NCI-H1694 treated with DMSO at 0.1 percent for 48 hours (cell line): Measurements from ENCODE around the gene ROS1.
"Not testable (repeated sequence)": the region's sequence is repeated elsewhere in the genome, so short reads cannot be mapped to it uniquely, and the experiment has no call there.

Source experiments
- DNase-seq: peaks from one replicate; lab custom pipeline; 2025; lab: John Stamatoyannopoulos, UW

ROS1 gene

DNA sequence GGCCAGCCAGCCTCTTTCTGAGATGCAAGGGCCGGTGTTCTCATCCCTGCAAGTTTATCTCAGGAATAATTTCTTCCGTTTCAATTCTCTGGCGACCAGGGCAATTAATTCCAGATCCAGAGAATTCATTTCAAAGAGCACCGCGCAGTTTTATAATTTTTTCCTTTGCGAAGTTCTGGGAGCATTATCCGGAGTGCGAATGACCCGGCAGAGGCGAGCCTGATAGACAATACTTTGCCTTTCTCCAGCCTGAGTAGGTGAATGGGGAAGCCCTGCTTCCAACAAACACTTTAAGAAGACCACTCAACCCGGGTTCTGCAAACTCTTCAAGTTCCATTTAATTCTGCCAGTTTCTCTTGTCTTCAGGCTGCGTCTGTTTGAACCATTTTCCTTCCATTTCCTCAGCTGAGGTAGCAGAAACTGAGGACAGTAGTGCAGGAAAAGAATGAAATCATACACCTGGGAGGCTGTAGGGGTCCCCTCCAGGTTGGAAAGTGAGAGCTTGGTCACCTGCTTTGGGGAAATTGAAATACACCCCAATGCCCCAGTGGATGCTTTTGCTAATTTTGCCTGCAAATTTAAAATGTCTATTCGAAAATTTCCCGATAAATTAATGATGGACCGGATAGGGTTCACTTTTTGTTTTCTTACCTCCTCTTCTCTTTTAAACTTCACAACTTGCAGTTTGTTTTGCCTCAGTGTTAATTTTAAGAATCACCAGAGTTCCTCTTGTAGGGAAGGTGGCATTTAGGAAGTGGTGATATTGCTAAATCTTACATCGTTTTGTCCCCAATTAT lies 159.3 kb downstream of the ROS1 start:
- no peak for DNase-seq

DNA sequence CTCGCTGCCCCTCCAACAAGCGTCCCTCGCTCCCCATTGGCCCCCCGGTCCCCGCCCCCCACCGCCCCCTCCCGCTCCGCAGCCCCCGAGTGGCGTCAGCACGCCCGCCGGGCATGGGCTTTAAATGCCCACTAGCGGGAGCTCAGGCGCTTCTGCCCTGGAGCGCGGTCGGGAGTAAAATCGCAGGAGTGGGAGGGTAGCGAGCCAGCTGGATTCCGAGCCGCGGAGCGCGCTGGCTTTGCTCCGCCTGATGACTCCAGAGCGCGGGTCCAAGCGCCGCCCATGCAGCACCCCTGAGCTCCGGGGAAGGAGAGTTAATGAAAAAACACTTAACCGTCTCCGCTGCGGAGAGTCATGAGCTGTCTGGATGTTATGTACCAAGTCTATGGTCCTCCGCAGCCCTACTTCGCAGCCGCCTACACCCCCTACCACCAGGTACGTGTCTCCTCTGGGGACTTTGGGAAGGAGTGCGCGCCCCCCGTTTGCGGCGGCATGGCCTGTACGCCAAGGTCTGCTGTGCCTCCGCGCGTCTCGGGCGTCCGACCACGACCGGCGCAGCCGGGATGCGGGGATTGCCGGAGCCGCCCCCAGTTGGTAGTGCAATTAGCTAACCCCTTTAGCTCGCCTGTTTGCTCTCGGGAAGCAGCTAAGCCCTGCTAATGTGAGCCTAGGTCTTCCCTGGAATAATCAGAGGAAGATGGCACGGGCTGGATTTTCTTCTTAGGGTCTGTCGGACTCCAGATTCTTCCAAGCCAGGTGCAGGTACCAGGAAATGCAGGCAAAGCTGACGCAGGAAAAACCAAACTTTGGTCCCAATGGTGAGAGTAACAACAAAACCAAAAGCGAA lies 160.1 kb downstream of the ROS1 start, which contains the start of gene VGLL2:
Gene VGLL2, plus strand, starts transcription at position 149 of the 847 bp plus-strand sequence. Its CDS starts 206 bp downstream, at position 355.
- DNase-seq = no peak

DNA sequence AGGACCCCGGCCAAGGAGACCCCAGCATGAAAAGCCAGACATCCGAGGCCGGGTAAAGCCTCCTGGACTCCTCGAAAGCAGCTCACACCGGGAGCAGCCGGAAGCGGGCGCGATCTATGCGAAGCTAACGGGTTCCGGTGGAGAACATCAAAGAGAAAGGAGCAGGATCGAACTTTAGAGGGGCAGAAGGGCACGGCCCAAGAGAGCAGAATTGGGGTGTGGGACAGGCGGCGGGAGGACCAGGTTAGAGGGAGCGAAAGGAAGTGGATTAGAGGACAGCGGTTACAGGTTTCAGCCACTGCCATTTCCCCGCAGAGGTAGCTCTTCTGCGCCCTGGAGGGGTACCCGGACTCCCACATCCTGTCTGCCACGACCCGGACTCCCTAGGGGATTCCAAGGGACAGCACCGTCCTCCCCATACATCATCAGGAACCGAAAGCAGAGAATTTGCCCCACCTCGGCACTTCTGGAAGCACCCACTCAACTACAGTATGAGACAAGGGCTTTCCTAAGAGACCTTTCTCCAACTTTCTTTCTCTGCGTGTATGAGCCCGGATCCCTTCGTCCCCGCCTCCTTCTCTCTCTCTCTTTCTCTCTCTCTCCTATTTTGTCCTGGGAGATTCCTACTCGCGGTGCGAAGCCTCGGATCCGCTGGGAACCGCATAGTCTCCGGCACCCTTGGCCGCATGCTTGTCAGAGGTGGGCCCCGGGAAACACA lies 160.9 kb downstream of the ROS1 start:
- DNase-seq = no peak

DNA sequence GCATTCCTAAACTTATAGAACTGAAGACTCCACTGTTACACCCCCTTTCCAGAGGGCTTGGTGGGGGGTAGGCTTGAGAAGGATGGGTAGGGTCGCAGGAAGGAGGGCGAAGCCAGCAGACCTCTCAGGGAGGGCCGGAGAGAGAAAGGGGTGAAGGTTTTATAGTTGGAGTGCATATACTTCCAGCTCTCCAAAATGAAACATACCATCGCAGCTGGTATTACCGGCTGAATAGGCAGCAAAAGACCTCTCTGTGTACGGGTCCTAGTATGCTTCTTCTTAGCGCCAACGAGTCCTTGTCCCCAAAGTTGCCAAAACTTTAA lies 161.4 kb downstream of the ROS1 start:
- DNase-seq = no peak

DNA sequence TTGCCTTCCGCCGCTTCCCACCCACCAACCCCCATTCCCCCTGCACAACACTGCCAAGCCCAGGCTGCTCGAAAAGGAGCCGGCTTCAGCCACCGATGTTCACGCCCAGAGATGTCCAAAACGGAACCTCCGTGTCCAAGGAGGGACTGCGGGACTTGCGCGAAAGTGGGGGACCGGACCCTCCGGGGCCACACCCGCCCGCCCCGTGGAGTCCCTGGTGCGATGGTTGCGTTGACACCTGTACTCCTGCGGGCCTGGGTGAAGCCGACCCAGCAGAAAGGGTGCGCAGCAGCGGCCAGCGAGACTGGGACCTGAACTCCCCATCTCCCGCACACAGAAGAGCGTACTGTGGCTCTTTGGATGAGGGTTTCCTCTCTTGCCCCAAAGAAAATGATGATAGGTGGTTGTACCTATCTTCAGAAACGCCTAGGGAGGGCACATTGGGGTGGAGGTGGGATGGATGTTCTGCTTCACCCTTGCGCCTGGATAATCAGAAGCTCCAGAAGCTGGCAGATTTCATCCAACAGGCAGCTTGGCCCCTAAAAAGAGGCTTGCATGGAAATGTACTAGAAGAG lies 162.3 kb downstream of the ROS1 start:
- no peak for DNase-seq

DNA sequence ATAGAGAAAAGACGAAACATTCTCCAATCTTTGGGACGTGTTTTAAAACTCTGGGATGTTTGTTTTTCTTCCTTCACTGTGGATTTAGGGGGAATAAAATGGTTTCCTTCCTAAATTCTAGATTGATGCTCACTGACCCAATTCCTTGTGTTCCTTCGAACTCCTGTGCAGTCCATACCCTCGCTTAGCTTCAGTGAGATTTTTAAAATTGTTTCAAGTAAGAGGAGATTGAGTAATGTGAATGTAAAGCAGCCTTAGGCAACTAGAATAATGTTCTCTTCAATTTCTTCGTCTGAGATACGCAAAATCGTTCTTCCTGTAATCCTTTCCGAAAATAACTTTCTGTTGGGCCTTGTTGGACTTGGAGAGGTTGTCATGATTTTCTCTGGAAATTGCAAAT lies 162.9 kb downstream of the ROS1 start:
- no peak for DNase-seq

DNA sequence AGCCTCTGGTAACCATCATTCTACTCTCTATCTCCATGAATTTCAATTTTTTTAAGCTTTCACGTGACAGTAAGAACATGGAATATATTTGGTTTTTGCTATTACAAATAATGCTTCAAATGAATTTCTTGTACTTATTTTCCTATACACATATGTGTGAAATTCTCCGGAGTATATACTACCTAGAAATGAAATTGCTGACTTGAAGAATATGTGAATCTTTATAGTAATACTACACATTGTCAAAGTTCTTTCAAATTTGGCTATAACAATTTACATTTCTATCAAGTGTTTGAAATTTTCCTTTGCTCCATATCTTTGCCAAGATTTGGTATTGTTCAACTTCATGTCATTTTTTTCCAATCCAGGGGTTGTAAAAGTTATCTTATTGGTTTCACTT lies 172.0 kb downstream of the ROS1 start:
- DNase-seq = no peak

DNA sequence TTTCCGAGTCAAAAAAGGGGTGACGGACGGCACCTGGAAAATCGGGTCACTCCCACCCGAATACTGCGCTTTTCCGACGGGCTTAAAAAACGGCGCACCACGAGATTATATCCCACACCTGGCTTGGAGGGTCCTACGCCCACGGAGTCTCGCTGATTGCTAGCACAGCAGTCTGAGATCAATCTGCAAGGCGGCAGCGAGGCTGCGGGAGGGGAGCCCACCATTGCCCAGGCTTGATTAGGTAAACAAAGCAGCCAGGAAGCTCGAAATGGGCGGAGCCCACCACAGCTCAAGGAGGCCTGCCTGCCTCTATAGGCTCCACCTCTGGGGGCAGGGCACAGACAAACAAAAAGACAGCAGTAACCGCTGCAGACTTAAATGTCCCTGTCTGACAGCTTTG lies 180.8 kb downstream of the ROS1 start:
- DNase-seq = not testable (repeated sequence)

DNA sequence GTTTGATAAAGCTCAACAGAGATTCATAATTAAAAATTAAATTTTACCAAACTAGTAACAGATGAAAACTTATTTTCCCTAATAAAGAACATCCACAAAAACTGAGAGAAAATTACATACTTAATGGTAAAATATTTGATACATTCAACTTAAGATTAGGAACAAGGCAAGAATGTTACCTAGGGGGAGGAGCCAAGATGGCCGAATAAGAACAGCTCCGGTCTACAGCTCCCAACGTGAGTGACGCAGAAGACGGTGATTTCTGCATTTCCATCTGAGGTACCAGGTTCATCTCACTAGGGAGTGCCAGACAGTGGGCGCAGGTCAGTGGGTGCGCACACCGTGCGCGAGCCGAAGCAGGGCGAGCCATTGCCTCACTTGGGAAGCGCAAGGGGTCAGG lies 181.2 kb downstream of the ROS1 start:
- DNase-seq = not testable (repeated sequence)
